ENCODE data around the gene HDAC9. TPM values are rescaled to one million over a fixed set of nuclear protein-coding genes. Genes with fewer than 3 reads are reported as not detected.

HDAC9 gene
- total RNA-seq, 2 donors from 2014 or later, result 4.9 to 12.9 TPM

DNA sequence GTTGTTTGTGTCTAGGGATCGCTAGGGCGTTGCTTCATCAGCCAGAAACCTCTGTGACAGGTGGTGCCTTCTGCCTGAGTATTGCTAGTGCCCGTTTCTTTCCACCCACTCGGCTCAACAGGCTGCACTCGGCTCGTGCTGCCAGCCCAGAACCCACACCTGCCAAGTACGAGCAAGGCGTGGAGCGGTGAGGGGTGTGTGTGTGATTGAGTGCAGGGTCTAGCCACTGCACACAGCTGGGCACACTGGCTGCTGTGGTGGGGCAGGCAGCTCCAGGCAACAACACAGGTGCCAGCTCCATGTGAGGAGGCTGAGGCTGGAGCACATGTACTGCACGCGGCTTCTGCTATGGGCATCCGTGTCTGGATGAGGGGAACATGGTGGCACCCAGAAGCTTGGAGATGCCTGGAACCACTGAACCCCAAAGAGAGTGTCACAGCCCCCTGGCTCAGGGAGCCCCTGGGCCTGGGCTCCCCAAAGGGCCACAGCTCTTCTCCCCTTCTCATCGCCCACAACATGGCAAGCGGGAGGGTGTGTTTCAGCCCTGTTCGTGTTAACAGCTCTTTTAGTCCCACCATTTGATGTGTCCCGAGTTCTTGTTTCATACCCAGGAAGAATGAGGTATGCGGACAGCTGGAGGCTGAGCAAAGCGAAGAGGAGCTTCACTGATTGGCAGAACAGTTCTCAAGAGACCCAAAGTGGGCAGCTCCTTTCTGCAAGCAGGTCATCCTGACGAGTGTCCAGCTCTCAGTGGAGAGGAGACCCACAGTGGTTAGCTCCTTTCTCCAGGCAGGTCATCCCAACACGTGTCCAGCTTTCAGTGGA lies 78.1 kb downstream of the HDAC9 start:
- TF ChIP-seq POLR2A (IDR thresholded peaks at IDR 0.05), result no peak
- TF ChIP-seq, protein P1, sequence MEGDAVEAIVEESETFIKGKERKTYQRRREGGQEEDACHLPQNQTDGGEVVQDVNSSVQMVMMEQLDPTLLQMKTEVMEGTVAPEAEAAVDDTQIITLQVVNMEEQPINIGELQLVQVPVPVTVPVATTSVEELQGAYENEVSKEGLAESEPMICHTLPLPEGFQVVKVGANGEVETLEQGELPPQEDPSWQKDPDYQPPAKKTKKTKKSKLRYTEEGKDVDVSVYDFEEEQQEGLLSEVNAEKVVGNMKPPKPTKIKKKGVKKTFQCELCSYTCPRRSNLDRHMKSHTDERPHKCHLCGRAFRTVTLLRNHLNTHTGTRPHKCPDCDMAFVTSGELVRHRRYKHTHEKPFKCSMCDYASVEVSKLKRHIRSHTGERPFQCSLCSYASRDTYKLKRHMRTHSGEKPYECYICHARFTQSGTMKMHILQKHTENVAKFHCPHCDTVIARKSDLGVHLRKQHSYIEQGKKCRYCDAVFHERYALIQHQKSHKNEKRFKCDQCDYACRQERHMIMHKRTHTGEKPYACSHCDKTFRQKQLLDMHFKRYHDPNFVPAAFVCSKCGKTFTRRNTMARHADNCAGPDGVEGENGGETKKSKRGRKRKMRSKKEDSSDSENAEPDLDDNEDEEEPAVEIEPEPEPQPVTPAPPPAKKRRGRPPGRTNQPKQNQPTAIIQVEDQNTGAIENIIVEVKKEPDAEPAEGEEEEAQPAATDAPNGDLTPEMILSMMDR (IDR thresholded peaks at IDR 0.05), result no peak
- no peaks in the 10 kb centered on the region for H3K36me3 ChIP-seq (replicated peaks in 1 of 2; ENCODE audit: insufficient read depth in 1 of 2, low read depth in 2 of 2)
- no peak overlapping the region for H3K27ac ChIP-seq
- DNase-seq, result no peak
- no peak for ATAC-seq
- no peak overlapping the region for H3K4me3 ChIP-seq
- intact Hi-C loops (cut with DNase I), result loop anchor here (5.0 kb wide), 1 partner anchor 221 kb away; no protein-coding TSS in a partner anchor
- H3K9me3 ChIP-seq, result no peaks in the 10 kb centered on the region
- no peaks in the 10 kb centered on the region for H3K27me3 ChIP-seq
- WGBS, 2 donors, result 77% methylated on average over 20 of the region's 20 CpGs
- H3K4me1 ChIP-seq, result no peaks in the 10 kb centered on the region

DNA sequence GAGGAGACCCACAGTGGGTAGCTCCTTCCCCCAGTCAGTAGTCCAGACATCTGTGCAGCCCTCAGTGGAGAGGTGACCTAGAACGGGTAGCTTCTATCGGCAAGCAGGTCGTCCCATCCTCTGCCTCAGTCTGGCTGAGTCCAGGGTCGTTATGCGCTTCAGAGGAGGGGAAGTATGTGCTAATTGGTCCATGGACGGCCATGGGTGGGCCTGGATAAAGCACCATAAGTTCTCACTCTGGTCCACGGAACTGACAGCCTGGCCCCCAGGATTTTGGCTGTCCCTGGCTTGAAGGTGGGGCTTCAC lies 78.6 kb downstream of the HDAC9 start:
- H3K27me3 ChIP-seq, result no peaks in the 10 kb centered on the region
- H3K36me3 ChIP-seq (replicated peaks in 1 of 2; ENCODE audit: insufficient read depth in 1 of 2, low read depth in 2 of 2), result no peaks in the 10 kb centered on the region
- H3K9me3 ChIP-seq, result no peaks in the 10 kb centered on the region
- WGBS, 2 donors, result 68 to 80% methylated on average over 7 of the region's 7 CpGs
- DNase-seq, result no peak
- H3K27ac ChIP-seq, result no peak overlapping the region
- no peak overlapping the region for H3K4me3 ChIP-seq
- TF ChIP-seq, protein P1 (IDR thresholded peaks at IDR 0.05), result no peak
- no peak for TF ChIP-seq POLR2A (IDR thresholded peaks at IDR 0.05)
- no peaks in the 10 kb centered on the region for H3K4me1 ChIP-seq
- intact Hi-C loops (cut with DNase I), result loop anchor here (5.0 kb wide), 1 partner anchor 222 kb away; no protein-coding TSS in a partner anchor
- no peak for ATAC-seq

DNA sequence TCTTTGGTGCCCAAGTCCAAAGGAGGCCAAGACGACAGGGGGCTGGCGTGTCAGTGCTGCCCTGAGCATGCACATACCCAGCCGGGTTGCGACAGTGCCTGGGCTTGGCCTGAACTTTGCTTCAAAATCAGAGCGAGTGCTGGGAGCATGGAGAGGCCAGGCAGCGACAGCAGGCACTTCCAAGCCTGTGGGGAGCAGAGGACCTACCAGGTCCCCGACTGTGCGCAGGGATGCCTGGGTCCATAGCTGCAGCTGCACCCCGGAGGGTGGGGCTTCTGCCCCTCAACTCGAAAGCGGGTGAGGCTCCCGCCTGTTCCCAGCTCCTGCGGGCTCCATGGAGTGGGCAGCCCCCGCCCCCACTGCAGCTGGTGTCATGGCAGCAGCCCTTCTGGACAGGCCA lies 79.1 kb downstream of the HDAC9 start:
- Histone ChIP-seq H3K4me1 (no peaks in the 10 kb centered on the region), H3K36me3 (replicated peaks in 1 of 2; ENCODE audit: insufficient read depth in 1 of 2, low read depth in 2 of 2) (no peaks in the 10 kb centered on the region), H3K27me3 (no peaks in the 10 kb centered on the region), H3K4me3 (no peak overlapping the region), H3K27ac (no peak overlapping the region), H3K9me3 (no peaks in the 10 kb centered on the region)
- TF ChIP-seq POLR2A (IDR thresholded peaks at IDR 0.05), result no peak
- TF ChIP-seq, protein P1 (IDR thresholded peaks at IDR 0.05), result no peak
- intact Hi-C loops (cut with DNase I), result loop anchor here (5.0 kb wide), 1 partner anchor 222 kb away; no protein-coding TSS in a partner anchor
- ATAC-seq (no peak), DNase-seq (no peak)
- 81 to 83% methylated on average over 7 to 13 of the region's 14 CpGs for WGBS, 2 donors

DNA sequence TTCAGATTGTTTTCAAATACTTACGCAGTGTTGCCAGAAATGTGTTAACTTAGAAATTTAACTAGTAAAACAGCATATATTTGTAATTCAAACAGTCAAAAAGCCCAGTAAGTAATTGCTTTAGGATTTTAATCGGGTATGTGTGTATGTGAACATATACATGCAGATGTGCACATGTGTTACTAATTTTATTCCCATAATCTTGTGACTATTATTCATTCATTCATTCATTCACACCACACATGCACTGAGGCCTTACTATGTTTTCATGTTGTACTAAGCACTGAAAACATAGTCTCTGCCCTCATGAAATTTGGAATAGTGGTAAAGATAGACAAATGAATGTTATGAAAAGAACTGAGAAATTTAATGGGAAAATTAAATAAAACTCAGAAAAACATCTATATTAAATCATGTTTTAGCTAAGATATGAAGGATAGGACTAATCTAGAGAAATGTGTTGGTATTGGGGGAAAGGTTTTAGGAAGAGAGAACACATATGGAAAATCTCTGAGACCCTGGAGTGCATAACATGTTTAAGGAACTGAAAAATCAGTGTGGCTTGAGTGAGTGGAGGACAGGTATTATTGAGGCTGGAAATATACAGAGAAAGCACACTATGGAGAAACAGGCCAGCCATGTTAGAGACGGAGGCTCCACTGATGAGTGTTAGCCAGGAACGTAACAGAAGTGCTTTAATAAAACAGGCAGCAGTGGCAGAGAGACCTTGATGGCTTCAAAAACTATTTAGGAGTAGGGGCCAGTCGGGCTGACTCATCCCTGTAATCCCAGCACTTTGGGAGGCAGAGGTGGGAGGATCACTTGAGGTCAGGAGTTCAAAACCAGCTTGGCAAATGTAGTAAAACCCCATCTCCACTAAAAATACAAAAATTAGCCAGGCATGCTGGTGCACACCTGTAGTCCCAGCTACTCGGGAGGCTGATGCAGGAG lies 80.3 kb downstream of the HDAC9 start:
- TF ChIP-seq, protein P1 (IDR thresholded peaks at IDR 0.05), result no peak
- ATAC-seq, result no peak
- no peaks in the 10 kb centered on the region for H3K4me1 ChIP-seq
- 72 to 76% methylated on average over 6 of the region's 6 CpGs for WGBS, 2 donors
- no peak overlapping the region for H3K27ac ChIP-seq
- no peaks in the 10 kb centered on the region for H3K27me3 ChIP-seq
- H3K4me3 ChIP-seq, result no peak overlapping the region
- intact Hi-C loops (cut with DNase I), result no loop called here
- no peaks in the 10 kb centered on the region for H3K36me3 ChIP-seq (replicated peaks in 1 of 2; ENCODE audit: insufficient read depth in 1 of 2, low read depth in 2 of 2)
- H3K9me3 ChIP-seq, result no peaks in the 10 kb centered on the region
- DNase-seq, result no peak
